Ectodermal cell (in vitro differentiated cells): ENCODE measurements around the gene LMBR1.

Experiments
- H3K27ac ChIP-seq: 2 replicates; pipeline ENCODE4 v1.7.0; 2013; ENCODE audit warnings: mild to moderate bottlenecking, low read depth, low read length; ENCODE audit not compliant: insufficient read depth, poor library complexity, severe bottlenecking
- H3K27me3 ChIP-seq: 2 replicates; pipeline ENCODE4 v1.7.0; 2013; ENCODE audit warnings: mild to moderate bottlenecking, low read length; ENCODE audit not compliant: insufficient read depth, control insufficient read depth, poor library complexity, severe bottlenecking
- H3K36me3 ChIP-seq: one replicate; pipeline ENCODE4 v1.7.0; 2013; ENCODE audit warnings: low read length; ENCODE audit not compliant: control insufficient read depth, insufficient read depth
- H3K4me1 ChIP-seq: one replicate; pipeline ENCODE4 v1.7.0; 2013; ENCODE audit warnings: low read length; ENCODE audit not compliant: control insufficient read depth, insufficient read depth
- H3K4me3 ChIP-seq: 2 replicates; pipeline ENCODE4 v1.7.0; 2013; ENCODE audit warnings: low read depth, low read length, control low read depth; ENCODE audit not compliant: insufficient read depth
- H3K9me3 ChIP-seq: 2 replicates; pipeline ENCODE4 v1.7.0; 2013; ENCODE audit warnings: mild to moderate bottlenecking, low read length, moderate library complexity; ENCODE audit not compliant: control insufficient read depth
- WGBS, 2 experiments: methylation state at CpG; one replicate each; pipeline ENCODE4 v1.1.7; 2013; ENCODE audit warnings: missing lambda C conversion rate in 2 of 2; 5-methylcytosine and 5-hydroxymethylcytosine counted together

The LMBR1 gene

GRCh38 chr7:156682928-156683327, 210.1 kb downstream of the LMBR1 start:
- Histone ChIP-seq H3K27ac (no peak overlapping the region), H3K4me3 (no peak overlapping the region), H3K27me3 (no peaks in the 10 kb centered on the region), H3K36me3 (peaks cover 4% of the 10 kb centered on the region), H3K4me1 (peaks cover 7% of the 10 kb centered on the region), H3K9me3 (no peaks in the 10 kb centered on the region)
- WGBS, 2 experiments = 90 to 98% methylated on average over 2 of the region's 2 CpGs

GRCh38 chr7:156680281-156680680, 212.7 kb downstream of the LMBR1 start:
- Histone ChIP-seq H3K4me1 (peaks cover 7% of the 10 kb centered on the region), H3K27me3 (no peaks in the 10 kb centered on the region), H3K27ac (no peak overlapping the region), H3K36me3 (peaks cover 4% of the 10 kb centered on the region), H3K4me3 (no peak overlapping the region), H3K9me3 (no peaks in the 10 kb centered on the region)
- 98 to 100% methylated on average over 1 of the region's 1 CpG for WGBS, 2 experiments

GRCh38 chr7:156677374-156678054, 215.5 kb downstream of the LMBR1 start:
- no peak overlapping the region for H3K4me3 ChIP-seq
- no peak overlapping the region for H3K27ac ChIP-seq
- no peaks in the 10 kb centered on the region for H3K36me3 ChIP-seq
- WGBS, 2 experiments = 93 to 95% methylated on average over 9 of the region's 9 CpGs
- H3K4me1 ChIP-seq = peaks cover 10% of the 10 kb centered on the region
- H3K9me3 ChIP-seq = no peaks in the 10 kb centered on the region
- no peaks in the 10 kb centered on the region for H3K27me3 ChIP-seq

GRCh38 chr7:156676263-156676662, 216.7 kb downstream of the LMBR1 start:
- Histone ChIP-seq H3K27me3 (no peaks in the 10 kb centered on the region), H3K27ac (no peak overlapping the region), H3K36me3 (no peaks in the 10 kb centered on the region), H3K9me3 (no peaks in the 10 kb centered on the region), H3K4me1 (peaks cover 10% of the 10 kb centered on the region), H3K4me3 (no peak overlapping the region)
- 86 to 88% methylated on average over 19 of the region's 19 CpGs for WGBS, 2 experiments

- 89 to 92% methylated on average over 9 of the region's 9 CpGs for WGBS, 2 experiments
- H3K4me1 ChIP-seq = peaks cover 10% of the 10 kb centered on the region
- H3K9me3 ChIP-seq = no peaks in the 10 kb centered on the region
- H3K36me3 ChIP-seq = no peaks in the 10 kb centered on the region
- no peak overlapping the region for H3K4me3 ChIP-seq
- H3K27ac ChIP-seq = no peak overlapping the region
- H3K27me3 ChIP-seq = no peaks in the 10 kb centered on the region
Observed at GRCh38 chr7:156675721-156676120, 217.3 kb downstream of the LMBR1 start.

GRCh38 chr7:156673902-156674301, 219.1 kb downstream of the LMBR1 start:
- peaks cover 10% of the 10 kb centered on the region for H3K4me1 ChIP-seq
- no peaks in the 10 kb centered on the region for H3K36me3 ChIP-seq
- H3K27ac ChIP-seq = peak overlapping the region; percentile 3
- H3K27me3 ChIP-seq = no peaks in the 10 kb centered on the region
- no peak overlapping the region for H3K4me3 ChIP-seq
- 88 to 94% methylated on average over 9 of the region's 9 CpGs for WGBS, 2 experiments
- no peaks in the 10 kb centered on the region for H3K9me3 ChIP-seq

- Histone ChIP-seq H3K4me3 (no peak overlapping the region), H3K27ac (peak overlapping the region; percentile 3), H3K36me3 (no peaks in the 10 kb centered on the region), H3K27me3 (no peaks in the 10 kb centered on the region), H3K9me3 (no peaks in the 10 kb centered on the region), H3K4me1 (peaks cover 10% of the 10 kb centered on the region)
- 37 to 56% methylated on average over 4 to 6 of the region's 6 CpGs for WGBS, 2 experiments
Observed at GRCh38 chr7:156673454-156673853, 219.5 kb downstream of the LMBR1 start.

- Histone ChIP-seq H3K36me3 (no peaks in the 10 kb centered on the region), H3K4me1 (peaks cover 33% of the 10 kb centered on the region), H3K4me3 (no peak overlapping the region), H3K9me3 (no peaks in the 10 kb centered on the region), H3K27me3 (no peaks in the 10 kb centered on the region), H3K27ac (no peak overlapping the region)
- WGBS, 2 experiments = 95 to 96% methylated on average over 19 of the region's 19 CpGs
Observed at GRCh38 chr7:156669035-156669828, 223.8 kb downstream of the LMBR1 start.

- Histone ChIP-seq H3K9me3 (no peaks in the 10 kb centered on the region), H3K4me3 (no peak overlapping the region), H3K4me1 (peaks cover 27% of the 10 kb centered on the region), H3K36me3 (no peaks in the 10 kb centered on the region), H3K27ac (no peak overlapping the region), H3K27me3 (no peaks in the 10 kb centered on the region)
- 96% methylated on average over 13 of the region's 13 CpGs for WGBS, 2 experiments
Observed at GRCh38 chr7:156668130-156668741, 224.7 kb downstream of the LMBR1 start.

- peaks cover 24% of the 10 kb centered on the region for H3K4me1 ChIP-seq
- H3K27ac ChIP-seq = no peak overlapping the region
- no peaks in the 10 kb centered on the region for H3K36me3 ChIP-seq
- H3K4me3 ChIP-seq = no peak overlapping the region
- H3K27me3 ChIP-seq = no peaks in the 10 kb centered on the region
- H3K9me3 ChIP-seq = no peaks in the 10 kb centered on the region
- WGBS, 2 experiments = 62 to 83% methylated on average over 1 of the region's 1 CpG
Observed at GRCh38 chr7:156667110-156667426, 225.9 kb downstream of the LMBR1 start.
